IMR-90 (cell line): Measurements from ENCODE around the gene KCNMA1. TPM values are rescaled to one million over a fixed set of nuclear protein-coding genes. Genes with fewer than 3 reads are reported as not detected.

Experiments used
- ATAC-seq: fragments of 200-7000 bp; cut with Tn5 transposase; 2 replicates; pipeline ENCODE4 v1.9.1; 2020; ENCODE audit warnings: low read depth, mild to moderate bottlenecking, moderate library complexity
- BruUV-seq: library from RNA; stranded (reverse); fragments of 400-500 nt; replicated peaks from 2 replicates; lab custom pipeline; 2021; lab: Mats Ljungman, UMichigan
- CTCF ChIA-PET: fragments of 300-600 bp; formaldehyde crosslinking; extraction: SDS; loops from one replicate; lab custom pipeline; 2021; ENCODE audit warnings: antibody characterized with exemption; lab: Yijun Ruan, JAX
- POLR2A ChIA-PET: fragments of 300-600 bp; sonication (Branson Sonifier 250); formaldehyde crosslinking; loops from one replicate; lab custom pipeline; 2022; ENCODE audit warnings: antibody characterized with exemption; ENCODE audit not compliant: unreplicated experiment; lab: Charles Lee
- DNase-seq: peaks from one replicate; pipeline ENCODE4 v3.0.0; 2013
- H2AFZ ChIP-seq: replicated peaks from 2 replicates; pipeline ENCODE3; 2013; ENCODE audit warnings: low read length, mild to moderate bottlenecking; ENCODE audit not compliant: poor library complexity
- H2AK5ac ChIP-seq: 2 replicates; pipeline ENCODE4 v1.6.1; 2013; ENCODE audit warnings: low read depth, low read length, inconsistent platforms
- H2AK9ac ChIP-seq: replicated peaks from 2 replicates; pipeline ENCODE3; 2013; ENCODE audit warnings: mild to moderate bottlenecking, low read depth, low read length, moderate library complexity; ENCODE audit not compliant: poor library complexity
- H2BK120ac ChIP-seq: 2 replicates; pipeline ENCODE4 v1.6.1; 2013; ENCODE audit warnings: low read depth, low read length, inconsistent platforms
- H2BK15ac ChIP-seq: 3 replicates; pipeline ENCODE4 v1.6.1; 2013; ENCODE audit warnings: low read depth, low read length, inconsistent platforms
- H2BK20ac ChIP-seq: 2 replicates; pipeline ENCODE4 v1.6.1; 2013; ENCODE audit warnings: low read depth, mild to moderate bottlenecking, inconsistent platforms, low read length, moderate library complexity
- H2BK5ac ChIP-seq: 2 replicates; pipeline ENCODE4 v1.6.1; 2013; ENCODE audit warnings: mild to moderate bottlenecking, low read depth, low read length, inconsistent platforms; ENCODE audit not compliant: poor library complexity, severe bottlenecking
- H3K14ac ChIP-seq: replicated peaks from 2 replicates; pipeline ENCODE4 v1.6.1; 2013; ENCODE audit warnings: low read depth, low read length, inconsistent platforms
- H3K18ac ChIP-seq: 2 replicates; pipeline ENCODE4 v1.6.1; 2013; ENCODE audit warnings: low read depth, low read length, control low read depth
- H3K23ac ChIP-seq: 2 replicates; pipeline ENCODE4 v1.6.1; 2013; ENCODE audit warnings: low read depth, low read length, inconsistent platforms
- H3K27ac ChIP-seq: 2 replicates; pipeline ENCODE4 v1.5.1; 2013; ENCODE audit warnings: mild to moderate bottlenecking, control low read depth, low read length; ENCODE audit not compliant: insufficient read depth
- H3K27me3 ChIP-seq: 2 replicates; pipeline ENCODE4 v1.6.1; 2013; ENCODE audit warnings: low read length; ENCODE audit not compliant: control insufficient read depth, insufficient read depth
- H3K36me3 ChIP-seq: 2 replicates; pipeline ENCODE4 v1.6.1; 2013; ENCODE audit warnings: low read length, mixed read lengths; ENCODE audit not compliant: control insufficient read depth, insufficient read depth
- H3K4ac ChIP-seq: 2 replicates; pipeline ENCODE4 v1.6.1; 2013; ENCODE audit warnings: low read depth, low read length, inconsistent platforms
- H3K4me1 ChIP-seq: 2 replicates; pipeline ENCODE4 v1.6.1; 2013; ENCODE audit warnings: low read length, mixed read lengths; ENCODE audit not compliant: control insufficient read depth, insufficient read depth
- H3K4me2 ChIP-seq: 2 replicates; pipeline ENCODE4 v1.6.1; 2013; ENCODE audit warnings: low read depth, mild to moderate bottlenecking, control low read depth, low read length, moderate library complexity
- H3K4me3 ChIP-seq: 2 replicates; pipeline ENCODE4 v1.5.1; 2013; ENCODE audit warnings: low read depth, mild to moderate bottlenecking, control low read depth, low read length, moderate library complexity; ENCODE audit not compliant: insufficient read depth
- H3K56ac ChIP-seq: 2 replicates; pipeline ENCODE4 v1.6.1; 2013; ENCODE audit warnings: low read length, inconsistent platforms; ENCODE audit not compliant: insufficient read depth; ENCODE audit errors: extremely low read depth
- H3K79me1 ChIP-seq, 2 experiments: 2 replicates each; pipeline ENCODE4 v1.6.1; 2013; ENCODE audit warnings: low read length in 2 of 2, inconsistent platforms in 1 of 2, low read depth in 1 of 2
- H3K9ac ChIP-seq: 2 replicates; pipeline ENCODE4 v1.6.1; 2013; ENCODE audit warnings: low read depth, low read length, control low read depth
- H3K9me1 ChIP-seq: 2 replicates; pipeline ENCODE4 v1.6.1; 2013; ENCODE audit warnings: low read length, inconsistent platforms; ENCODE audit not compliant: insufficient read depth
- H3K9me3 ChIP-seq: 2 replicates; pipeline ENCODE4 v1.6.1; 2013; ENCODE audit warnings: low read length; ENCODE audit not compliant: control insufficient read depth, insufficient read depth
- H4K20me1 ChIP-seq: 2 replicates; pipeline ENCODE4 v1.6.1; 2013; ENCODE audit warnings: low read length, inconsistent platforms; ENCODE audit not compliant: insufficient read depth
- H4K5ac ChIP-seq: 2 replicates; pipeline ENCODE4 v1.6.1; 2013; ENCODE audit warnings: mild to moderate bottlenecking, low read depth, low read length, control low read depth
- H4K8ac ChIP-seq, 2 experiments: 2 replicates each; pipeline ENCODE4 v1.6.1; 2013; ENCODE audit warnings: low read depth in 2 of 2, low read length in 2 of 2, control low read depth in 1 of 2, inconsistent platforms in 1 of 2
- H4K91ac ChIP-seq: 2 replicates; pipeline ENCODE4 v1.6.1; 2013; ENCODE audit warnings: low read depth, low read length, inconsistent platforms; ENCODE audit not compliant: insufficient read depth
- BHLHE40 ChIP-seq: fragments of 150-350 bp; IDR thresholded peaks from 2 replicates; pipeline ENCODE4 v1.6.1; 2016; ENCODE audit warnings: mild to moderate bottlenecking, low read depth, low read length
- CEBPB ChIP-seq: IDR thresholded peaks from 2 replicates; pipeline ENCODE4 v1.6.1; 2012; ENCODE audit warnings: low read depth, low read length, improper control_type of control experiment
- CHD1 ChIP-seq: IDR thresholded peaks from 2 replicates; pipeline ENCODE4 v1.6.1; 2012; ENCODE audit warnings: low read depth, low read length, improper control_type of control experiment
- FOS ChIP-seq: fragments of 150-350 bp; IDR thresholded peaks from 2 replicates; pipeline ENCODE4 v1.6.1; 2016; ENCODE audit warnings: low read depth, low read length
- MAFK ChIP-seq: IDR thresholded peaks from 2 replicates; pipeline ENCODE4 v1.6.1; 2012; ENCODE audit warnings: low read depth, low read length, improper control_type of control experiment
- MAZ ChIP-seq: IDR thresholded peaks from 2 replicates; pipeline ENCODE4 v1.6.1; 2012; ENCODE audit warnings: low read depth, mild to moderate bottlenecking, low read length, improper control_type of control experiment, moderate library complexity, borderline replicate concordance
- MXI1 ChIP-seq: IDR thresholded peaks from 2 replicates; pipeline ENCODE4 v1.6.1; 2012; ENCODE audit warnings: low read depth, mild to moderate bottlenecking, low read length, moderate library complexity, borderline replicate concordance
- NFE2L2 ChIP-seq: fragments of 150-350 bp; IDR thresholded peaks from 2 replicates; pipeline ENCODE4 v1.6.1; 2016; ENCODE audit warnings: low read depth, mild to moderate bottlenecking, low read length
- POLR2A ChIP-seq: IDR thresholded peaks from 2 replicates; pipeline ENCODE4 v1.6.1; 2012; ENCODE audit warnings: mild to moderate bottlenecking, low read depth, low read length
- RAD21 ChIP-seq: IDR thresholded peaks from 2 replicates; pipeline ENCODE4 v1.6.1; 2012; ENCODE audit warnings: low read length, improper control_type of control experiment
- RCOR1 ChIP-seq: IDR thresholded peaks from 2 replicates; pipeline ENCODE4 v1.6.1; 2012; ENCODE audit warnings: mild to moderate bottlenecking, low read length, improper control_type of control experiment; ENCODE audit not compliant: insufficient replicate concordance
- RFX5 ChIP-seq: IDR thresholded peaks from 2 replicates; pipeline ENCODE4 v1.8.0; 2012; ENCODE audit warnings: low read depth, mild to moderate bottlenecking, low read length, moderate library complexity
- SMC3 ChIP-seq: fragments of 150-350 bp; IDR thresholded peaks from 2 replicates; pipeline ENCODE4 v1.6.1; 2016; ENCODE audit warnings: low read depth, mild to moderate bottlenecking, antibody characterized with exemption, low read length, moderate library complexity
- WGBS, 2 experiments: methylation state at CpG; one replicate each; pipeline versions ENCODE4 v1.1.5 to v1.1.7; 2013; ENCODE audit warnings: missing lambda C conversion rate in 2 of 2; ENCODE audit not compliant: insufficient read length in 1 of 2; ENCODE audit errors: extremely low coverage in 2 of 2; 5-methylcytosine and 5-hydroxymethylcytosine counted together
- dilution Hi-C: fragments of 300-500 bp; cut with HindIII; formaldehyde crosslinking; loops from one replicate; pipeline ENCODE4 v1.14.3; 2018; ENCODE audit warnings: low sequenced_read_pairs; ENCODE audit not compliant: unreplicated experiment
- in situ Hi-C: fragments of 300-500 bp; cut with MboI; formaldehyde crosslinking; loops from 3 replicates; pipeline ENCODE4 v1.14.3; 2019; ENCODE audit warnings: low sequenced_read_pairs, inconsistent platforms, mixed read lengths
- intact Hi-C: fragments of 100-400 bp; cut with micrococcal nuclease; formaldehyde crosslinking; loops from 2 replicates; pipeline ENCODE4 v1.10.0; 2022
- polyA plus RNA-seq, 3 experiments: library from polyadenylated mRNA; depleted of rRNA; stranded (reverse); fragments of >200 nt; gene quantifications; 2 replicates each; pipeline ENCODE4 v1.2.3, GENCODE V29; 2012; ENCODE audit warnings: low replicate concordance in 1 of 3
- total RNA-seq: library from RNA; depleted of rRNA; stranded (reverse); fragments of >200 nt; gene quantifications from 2 replicates; pipeline ENCODE4 v1.2.3, GENCODE V29; 2012
- TF ChIP-seq, protein P1 (sequence below): fragments of 150-350 bp; IDR thresholded peaks from 2 replicates; pipeline ENCODE4 v1.6.1; 2017; ENCODE audit warnings: mild to moderate bottlenecking, antibody characterized with exemption, low read length, low read depth
- TF ChIP-seq, protein P2 (sequence below): fragments of 150-350 bp; IDR thresholded peaks from 2 replicates; pipeline ENCODE4 v1.6.1; 2016; ENCODE audit warnings: low read depth, mild to moderate bottlenecking, low read length, moderate library complexity, borderline replicate concordance
- TF ChIP-seq, protein P3 (sequence below): conservative IDR thresholded peaks from 2 replicates; pipeline ENCODE4 v1.5.1; 2012; ENCODE audit warnings: mild to moderate bottlenecking, low read depth, low read length, improper control_type of control experiment

The KCNMA1 gene
- total and polyA plus RNA-seq, 2 of the 4 experiments (the other 2 are of a cell fraction): 25.6 to 29.6 TPM

DNA sequence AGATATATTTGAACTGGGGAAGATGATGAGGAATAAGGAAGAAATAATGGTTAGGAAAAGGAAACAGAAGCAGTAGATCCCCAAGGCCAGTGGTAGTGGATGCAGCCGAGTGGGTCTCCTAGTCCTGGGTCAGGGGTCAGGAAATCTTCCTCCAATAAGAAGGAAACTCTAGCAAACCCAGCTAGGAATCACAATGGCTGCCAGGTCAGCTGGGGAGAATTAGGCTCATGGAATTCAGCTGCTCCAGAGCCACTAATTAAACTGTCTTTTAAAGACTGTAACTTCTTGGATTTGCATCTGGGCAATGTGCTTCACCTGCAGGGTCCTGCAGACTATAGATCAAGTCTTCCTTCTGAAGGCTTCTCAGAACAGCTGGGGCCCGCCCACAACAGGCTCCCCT lies 644.4 kb downstream of the KCNMA1 start:
- Histone ChIP-seq H3K27me3 (peaks cover 6% of the 10 kb centered on the region; the same call in 1 of the 2 replicates), H3K4me2 (no peak overlapping the region), H3K23ac (no peak overlapping the region), H3K9me1 (no peaks in the 10 kb centered on the region), H3K56ac (no peak overlapping the region), H3K36me3 (no peaks in the 10 kb centered on the region), H2BK5ac (no peak overlapping the region), H3K9me3 (no peaks in the 10 kb centered on the region), H2AK5ac (no peak overlapping the region), H3K14ac (no peak overlapping the region), H3K18ac (no peak overlapping the region), H2BK15ac (no peak overlapping the region), H2BK120ac (no peak overlapping the region), H2BK20ac (no peak overlapping the region), H2AFZ (no peak overlapping the region), H4K8ac (no peak overlapping the region), H3K4ac (no peak overlapping the region), H3K9ac (no peak overlapping the region), H2AK9ac (no peak overlapping the region), H4K20me1 (no peaks in the 10 kb centered on the region), H4K91ac (no peak overlapping the region), H3K4me1 (no peaks in the 10 kb centered on the region), H4K5ac (no peak overlapping the region), H3K4me3 (no peak overlapping the region), H3K27ac (no peak overlapping the region), H3K79me1 (no peaks in the 10 kb centered on the region)
- no peak for ATAC-seq
- TF ChIP-seq SMC3 (no peak), MAZ (no peak), BHLHE40 (no peak), MXI1 (no peak), MAFK (no peak), FOS (no peak), RCOR1 (no peak), CEBPB (no peak), NFE2L2 (no peak), CHD1 (no peak), RAD21 (no peak), RFX5 (no peak), POLR2A (no peak)
- TF ChIP-seq, protein P1, sequence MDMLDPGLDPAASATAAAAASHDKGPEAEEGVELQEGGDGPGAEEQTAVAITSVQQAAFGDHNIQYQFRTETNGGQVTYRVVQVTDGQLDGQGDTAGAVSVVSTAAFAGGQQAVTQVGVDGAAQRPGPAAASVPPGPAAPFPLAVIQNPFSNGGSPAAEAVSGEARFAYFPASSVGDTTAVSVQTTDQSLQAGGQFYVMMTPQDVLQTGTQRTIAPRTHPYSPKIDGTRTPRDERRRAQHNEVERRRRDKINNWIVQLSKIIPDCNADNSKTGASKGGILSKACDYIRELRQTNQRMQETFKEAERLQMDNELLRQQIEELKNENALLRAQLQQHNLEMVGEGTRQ: no peak
- TF ChIP-seq, protein P2, sequence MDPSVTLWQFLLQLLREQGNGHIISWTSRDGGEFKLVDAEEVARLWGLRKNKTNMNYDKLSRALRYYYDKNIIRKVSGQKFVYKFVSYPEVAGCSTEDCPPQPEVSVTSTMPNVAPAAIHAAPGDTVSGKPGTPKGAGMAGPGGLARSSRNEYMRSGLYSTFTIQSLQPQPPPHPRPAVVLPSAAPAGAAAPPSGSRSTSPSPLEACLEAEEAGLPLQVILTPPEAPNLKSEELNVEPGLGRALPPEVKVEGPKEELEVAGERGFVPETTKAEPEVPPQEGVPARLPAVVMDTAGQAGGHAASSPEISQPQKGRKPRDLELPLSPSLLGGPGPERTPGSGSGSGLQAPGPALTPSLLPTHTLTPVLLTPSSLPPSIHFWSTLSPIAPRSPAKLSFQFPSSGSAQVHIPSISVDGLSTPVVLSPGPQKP: no peak
- TF ChIP-seq, protein P3, sequence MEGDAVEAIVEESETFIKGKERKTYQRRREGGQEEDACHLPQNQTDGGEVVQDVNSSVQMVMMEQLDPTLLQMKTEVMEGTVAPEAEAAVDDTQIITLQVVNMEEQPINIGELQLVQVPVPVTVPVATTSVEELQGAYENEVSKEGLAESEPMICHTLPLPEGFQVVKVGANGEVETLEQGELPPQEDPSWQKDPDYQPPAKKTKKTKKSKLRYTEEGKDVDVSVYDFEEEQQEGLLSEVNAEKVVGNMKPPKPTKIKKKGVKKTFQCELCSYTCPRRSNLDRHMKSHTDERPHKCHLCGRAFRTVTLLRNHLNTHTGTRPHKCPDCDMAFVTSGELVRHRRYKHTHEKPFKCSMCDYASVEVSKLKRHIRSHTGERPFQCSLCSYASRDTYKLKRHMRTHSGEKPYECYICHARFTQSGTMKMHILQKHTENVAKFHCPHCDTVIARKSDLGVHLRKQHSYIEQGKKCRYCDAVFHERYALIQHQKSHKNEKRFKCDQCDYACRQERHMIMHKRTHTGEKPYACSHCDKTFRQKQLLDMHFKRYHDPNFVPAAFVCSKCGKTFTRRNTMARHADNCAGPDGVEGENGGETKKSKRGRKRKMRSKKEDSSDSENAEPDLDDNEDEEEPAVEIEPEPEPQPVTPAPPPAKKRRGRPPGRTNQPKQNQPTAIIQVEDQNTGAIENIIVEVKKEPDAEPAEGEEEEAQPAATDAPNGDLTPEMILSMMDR: no peak
- BruUV-seq: no TSS peak
- ChIA-PET POLR2A (no interaction called here), CTCF (no interaction called here)
- in situ Hi-C loops: loop anchor here (25.0 kb wide), 2 partner anchors 431 to 1581 kb away; partner anchors contain the start of gene ZNF503
- intact Hi-C loops: no loop called here
- DNase-seq: no peak
- dilution Hi-C loops: no loop called here
- 71% methylated on average over 1 of the region's 2 CpGs; no CpG with 5 or more reads in 1 of the 2 experiments for WGBS, 2 experiments
